Gastrocnemius medialis (tissue), 4 donors: ENCODE data around the gene USP5. TPM values are rescaled to one million over a fixed set of nuclear protein-coding genes. Genes with fewer than 3 reads are reported as not detected.
"Not testable (repeated sequence)": the region's sequence is repeated elsewhere in the genome, so short reads cannot be mapped to it uniquely, and the experiment has no call there.

Experiments used
- ATAC-seq, 2 donors: fragments of 150-250 bp; one replicate each; pipeline ENCODE4 v1.9.1; 2016
- DNase-seq, 2 donors: peaks; one replicate each; pipeline ENCODE4 v3.0.0-alpha.2; 2019
- H3K27ac ChIP-seq, 4 donors: fragments of 200-600 bp; sonication (generic); 1 replicate in 1 of 4; 2 replicates in 3 of 4; pipeline ENCODE4 v1.5.1; 2016 to 2018; ENCODE audit warnings: mild to moderate bottlenecking in 2 of 4, moderate library complexity in 1 of 4
- H3K27me3 ChIP-seq, 3 donors: fragments of 200-600 bp; sonication (generic) in 2 of 3; 1 replicate in 1 of 3; 2 replicates in 2 of 3; pipeline versions ENCODE4 v1.5.1 to v1.6.0; 2016 to 2019; ENCODE audit warnings: mild to moderate bottlenecking in 1 of 3, moderate library complexity in 1 of 3
- H3K36me3 ChIP-seq, 2 donors: fragments of 200-600 bp; sonication (generic) in 1 of 2; one replicate each; pipeline ENCODE4 v1.5.1; 2017 to 2018
- H3K4me1 ChIP-seq, 2 donors: fragments of 200-600 bp; sonication (generic) in 1 of 2; one replicate each; pipeline ENCODE4 v1.5.1; 2016 to 2017; ENCODE audit warnings: mild to moderate bottlenecking in 2 of 2
- H3K4me3 ChIP-seq, 4 donors: fragments of 200-600 bp; sonication (generic) in 3 of 4; 1 replicate in 1 of 4; 2 replicates in 3 of 4; pipeline ENCODE4 v1.5.1; 2016 to 2019; ENCODE audit warnings: mild to moderate bottlenecking in 2 of 4
- H3K9me3 ChIP-seq, 3 donors: fragments of 200-600 bp; sonication (generic) in 2 of 3; 1 replicate in 1 of 3; 2 replicates in 2 of 3; pipeline ENCODE4 v1.5.1; 2016 to 2019
- CTCF ChIP-seq, 5 experiments: fragments of 450-650 bp in 3 of 5; fragments of 200-600 bp in 2 of 5; sonication (generic) in 2 of 5; IDR thresholded peaks in 4 of 5; conservative IDR thresholded peaks in 1 of 5; 1 replicate in 4 of 5; 2 replicates in 1 of 5; pipeline ENCODE4 v1.5.1; 2016 to 2019; ENCODE audit warnings: antibody characterized with exemption in 5 of 5, mild to moderate bottlenecking in 3 of 5, moderate library complexity in 3 of 5
- POLR2A ChIP-seq, 2 donors: fragments of 450-650 bp; IDR thresholded peaks; one replicate each; pipeline ENCODE4 v1.6.1; 2017; ENCODE audit warnings: antibody characterized with exemption in 2 of 2, mild to moderate bottlenecking in 2 of 2, moderate library complexity in 2 of 2
- in situ Hi-C, 4 donors: fragments of 200-750 bp; cut with MboI; loops; one replicate each; pipeline versions ENCODE4 v1.15.0 to v1.8.0; 2017; ENCODE audit warnings: low sequenced_read_pairs in 4 of 4
- intact Hi-C: fragments of 100-400 bp; cut with DNase I; formaldehyde crosslinking; loops from one replicate; pipeline ENCODE4 v1.15.1; 2023; ENCODE audit warnings: low total_unique reads
- total RNA-seq, 4 donors: library from RNA; depleted of rRNA; stranded (reverse); fragments of >200 nt; gene quantifications; one replicate each; pipeline versions ENCODE4 v1.1.0 to v1.2.3, GENCODE V29; 2016

Gene USP5
- total RNA-seq, 4 donors from 2014 or later, result 66.4 to 120 (median 74.1) TPM

GRCh38 chr12:6883252-6883651 is 31.3 kb downstream of the USP5 start:
- in situ Hi-C loops (no loop called here), intact Hi-C loops (no loop called here)
- DNase-seq, result no peak
- Histone ChIP-seq H3K36me3 (peaks cover 0 to 4% of the 10 kb centered on the region in 2 donors), H3K27ac (no peak overlapping the region), H3K4me3 (no peak overlapping the region), H3K4me1 (no peaks in the 10 kb centered on the region), H3K27me3 (no peaks in the 10 kb centered on the region), H3K9me3 (no peaks in the 10 kb centered on the region)
- no peak for ATAC-seq
- TF ChIP-seq CTCF (IDR thresholded peaks at IDR 0.05 in 4 of 5, conservative IDR thresholded peaks at IDR 0.05 in 1 of 5), result no peak
- no peak for TF ChIP-seq POLR2A (IDR thresholded peaks at IDR 0.05)

DNA sequence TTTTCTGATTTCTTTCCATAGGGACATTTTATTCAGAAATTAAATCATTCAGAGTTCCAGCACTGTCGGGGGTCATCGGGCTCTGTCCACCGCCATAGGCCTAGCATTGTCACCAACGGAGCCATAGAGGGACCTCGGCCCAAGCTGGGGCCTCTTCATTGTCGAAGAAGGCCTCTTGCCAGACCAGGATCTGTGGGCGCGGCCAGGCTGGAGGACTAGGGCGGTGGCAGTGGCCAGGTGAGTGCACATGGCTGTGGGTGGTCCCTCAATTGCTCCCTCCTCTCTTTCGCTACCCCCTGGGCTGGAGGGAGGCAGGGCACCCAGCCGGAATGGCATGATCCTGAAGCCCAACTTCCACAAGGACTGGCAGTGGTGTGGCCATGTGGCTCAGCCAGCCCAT is 31.7 kb downstream of the USP5 start:
- Histone ChIP-seq H3K9me3 (no peaks in the 10 kb centered on the region), H3K4me3 (no peak overlapping the region), H3K27me3 (no peaks in the 10 kb centered on the region), H3K27ac (no peak overlapping the region), H3K36me3 (peaks cover 0 to 4% of the 10 kb centered on the region in 2 donors), H3K4me1 (no peaks in the 10 kb centered on the region)
- in situ Hi-C loops, result no loop called here
- ATAC-seq (no peak), DNase-seq (no peak)
- TF ChIP-seq POLR2A (IDR thresholded peaks at IDR 0.05) (no peak), CTCF (IDR thresholded peaks at IDR 0.05 in 4 of 5, conservative IDR thresholded peaks at IDR 0.05 in 1 of 5) (no peak)
- intact Hi-C loops, result no loop called here

DNA sequence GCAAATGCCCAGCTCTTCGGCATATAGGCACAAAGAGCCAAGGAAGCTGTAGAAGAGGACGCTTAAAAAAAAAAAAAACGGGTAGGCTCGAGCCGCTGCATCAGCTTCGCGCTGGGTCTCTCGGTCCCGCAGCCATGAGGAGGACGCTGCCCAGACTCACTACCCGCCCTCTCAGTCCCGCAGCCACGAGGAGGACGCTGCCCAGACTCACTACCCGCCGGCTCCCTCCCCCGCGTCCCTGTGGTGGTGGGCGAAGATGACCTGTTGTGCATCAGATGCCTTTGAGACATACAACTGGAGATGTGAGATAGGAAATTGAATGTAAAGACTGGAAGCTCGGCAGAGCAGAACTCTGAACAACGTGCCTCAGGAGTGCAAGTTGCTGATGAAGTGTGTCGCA is 32.6 kb downstream of the USP5 start:
- Histone ChIP-seq H3K27ac (no peak overlapping the region), H3K4me3 (no peak overlapping the region), H3K36me3 (peaks cover 0 to 4% of the 10 kb centered on the region in 2 donors), H3K9me3 (no peaks in the 10 kb centered on the region), H3K27me3 (no peaks in the 10 kb centered on the region), H3K4me1 (no peaks in the 10 kb centered on the region)
- in situ Hi-C loops (no loop called here), intact Hi-C loops (no loop called here)
- TF ChIP-seq POLR2A (IDR thresholded peaks at IDR 0.05), result no peak
- no peak for TF ChIP-seq CTCF (IDR thresholded peaks at IDR 0.05 in 4 of 5, conservative IDR thresholded peaks at IDR 0.05 in 1 of 5)
- no peak for ATAC-seq
- DNase-seq, result no peak

DNA sequence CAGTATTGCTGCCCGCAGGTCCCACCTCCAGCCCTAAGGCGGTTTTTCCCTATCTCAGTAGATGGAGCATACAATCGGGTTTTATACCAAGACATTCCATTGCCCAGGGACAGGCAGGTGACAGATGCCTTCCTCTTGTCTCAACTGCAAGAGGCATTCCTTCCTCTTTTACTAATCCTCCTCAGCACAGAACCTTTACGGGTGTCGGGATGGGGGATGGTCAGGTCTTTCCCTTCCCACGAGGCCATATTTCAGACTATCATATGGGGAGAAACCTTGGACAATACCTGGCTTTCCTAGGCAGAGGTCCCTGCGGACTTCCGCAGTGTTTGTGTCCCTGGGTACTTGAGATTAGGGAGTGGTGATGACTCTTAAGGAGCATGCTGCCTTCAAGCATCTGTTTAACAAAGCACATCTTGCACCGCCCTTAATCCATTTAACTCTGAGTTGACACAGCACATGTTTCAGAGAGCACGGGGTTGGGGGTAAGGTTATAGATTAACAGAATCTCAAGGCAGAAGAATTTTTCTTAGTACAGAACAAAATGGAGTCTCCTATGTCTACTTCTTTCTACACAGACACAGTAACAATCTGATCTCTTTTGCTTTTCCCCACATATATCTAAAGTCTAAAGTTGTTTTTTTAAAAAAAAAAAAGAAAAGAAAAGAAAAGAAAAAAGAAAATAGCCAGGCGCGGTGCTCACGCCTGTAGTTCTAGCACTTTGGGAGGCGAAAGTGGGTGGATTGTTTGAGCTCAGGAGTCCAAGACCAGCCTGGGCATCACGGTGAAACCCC is 34.5 kb downstream of the USP5 start:
- H3K4me1 ChIP-seq, in situ Hi-C loops, H3K27ac ChIP-seq, H3K4me3 ChIP-seq, DNase-seq, H3K27me3 ChIP-seq, H3K9me3 ChIP-seq, H3K36me3 ChIP-seq, ATAC-seq, intact Hi-C loops: not testable (repeated sequence)

GRCh38 chr12:6887460-6887859 is 35.5 kb downstream of the USP5 start:
- peaks cover 10% of the 10 kb centered on the region in 2 donors for H3K4me1 ChIP-seq
- in situ Hi-C loops (no loop called here), intact Hi-C loops (no loop called here)
- no peak for ATAC-seq
- DNase-seq, result no peak
- no peaks in the 10 kb centered on the region for H3K9me3 ChIP-seq
- TF ChIP-seq CTCF (IDR thresholded peaks at IDR 0.05 in 4 of 5, conservative IDR thresholded peaks at IDR 0.05 in 1 of 5), result no peak
- no peak for TF ChIP-seq POLR2A (IDR thresholded peaks at IDR 0.05)
- H3K27ac ChIP-seq, result no peak overlapping the region
- no peak overlapping the region for H3K4me3 ChIP-seq
- H3K36me3 ChIP-seq, result peaks cover 0 to 4% of the 10 kb centered on the region in 2 donors
- no peaks in the 10 kb centered on the region for H3K27me3 ChIP-seq
